NCI-H2081 treated with DMSO at 0.1 percent for 48 hours (cell line): Measurements from ENCODE around the gene VASH1.

ENCODE experiments used
- DNase-seq: peaks from one replicate; lab custom pipeline; 2025; lab: John Stamatoyannopoulos, UW

VASH1 gene

DNA sequence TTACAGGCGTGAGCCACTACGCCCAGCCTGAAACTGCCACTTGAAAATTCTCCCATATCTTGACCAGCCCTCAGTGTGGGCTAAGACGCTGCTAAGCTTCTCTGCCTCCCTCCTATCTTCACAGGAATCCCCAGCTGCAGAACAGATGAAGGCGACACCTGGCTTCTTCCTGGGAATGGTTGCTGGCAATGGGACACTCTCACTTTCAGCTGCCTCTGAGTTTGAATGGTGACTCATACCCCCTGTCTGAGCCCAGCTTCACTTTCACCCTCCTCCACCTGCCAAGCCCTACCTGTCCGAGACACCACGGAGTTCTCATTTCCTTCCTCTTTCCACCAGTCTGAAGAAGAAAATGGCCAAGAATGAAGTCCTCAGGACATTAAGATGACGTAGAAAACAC lies 18.3 kb upstream of the VASH1 start:
- no peak for DNase-seq

DNA sequence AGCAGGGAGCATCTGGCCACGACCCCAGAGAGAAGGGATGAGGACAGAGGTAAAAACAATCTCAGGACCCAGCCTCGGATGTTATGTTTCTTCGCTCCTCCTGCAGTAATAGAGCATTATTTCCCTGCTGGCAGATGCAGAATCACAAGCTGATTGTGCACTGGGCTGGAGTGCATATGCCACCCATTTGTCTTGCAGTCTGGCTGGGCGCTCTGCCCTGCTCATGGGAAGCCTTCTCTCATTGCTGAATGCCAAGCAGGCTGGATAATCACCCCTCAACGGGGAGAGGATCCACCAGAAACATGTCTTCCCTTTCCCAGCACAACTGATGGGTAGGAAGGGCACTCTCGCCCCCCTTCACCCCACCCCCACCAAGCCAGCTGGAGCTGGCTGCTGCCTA lies 8.5 kb upstream of the VASH1 start:
- DNase-seq, result no peak

GRCh38 chr14:76753541-76754198 lies 7.6 kb upstream of the VASH1 start:
- DNase-seq, result no peak

DNA sequence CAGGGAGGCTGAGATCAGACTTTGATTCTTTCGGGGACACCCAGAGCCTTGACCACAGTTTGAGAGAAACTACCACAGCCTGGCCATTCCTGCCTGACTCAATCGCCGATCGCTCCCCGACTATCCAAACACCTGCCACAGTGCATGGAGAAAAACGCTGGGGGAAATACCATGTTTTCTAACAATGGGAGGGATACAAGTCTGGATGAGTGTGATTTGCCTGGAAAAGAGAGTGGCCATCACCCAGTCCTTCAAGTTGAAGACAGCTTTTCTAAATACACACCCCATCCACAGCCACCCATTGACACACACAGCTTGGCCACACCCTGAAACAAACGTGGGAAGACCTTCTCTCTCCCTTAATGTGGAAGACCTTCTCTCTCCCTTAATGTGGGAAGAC lies 6.7 kb upstream of the VASH1 start:
- DNase-seq, result no peak

- no peak for DNase-seq
These were observed 5.5 kb upstream of the VASH1 start for GRCh38 chr14:76755610-76756370.

GRCh38 chr14:76756371-76756750 lies 4.9 kb upstream of the VASH1 start:
- DNase-seq, result no peak

DNA sequence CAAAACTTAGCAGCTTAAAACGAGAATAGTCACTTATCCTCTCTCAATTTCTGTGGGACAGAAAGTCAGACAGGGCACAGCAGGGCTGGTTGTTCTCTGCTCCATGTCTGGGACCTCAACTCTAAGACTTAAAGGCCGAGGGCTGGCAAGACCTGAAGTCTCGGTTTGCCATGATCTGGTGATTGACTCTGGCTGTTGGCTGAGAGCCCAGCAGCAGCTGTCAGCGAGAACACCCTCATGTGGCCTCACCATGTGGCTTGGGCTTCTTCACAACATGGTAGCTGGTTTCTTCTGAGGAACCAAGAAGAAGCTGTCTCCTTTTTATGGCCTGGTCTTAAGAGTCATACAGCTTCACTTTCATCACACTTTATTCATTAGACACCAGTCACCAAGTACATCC lies 1.7 kb upstream of the VASH1 start:
- DNase-seq, result no peak

DNA sequence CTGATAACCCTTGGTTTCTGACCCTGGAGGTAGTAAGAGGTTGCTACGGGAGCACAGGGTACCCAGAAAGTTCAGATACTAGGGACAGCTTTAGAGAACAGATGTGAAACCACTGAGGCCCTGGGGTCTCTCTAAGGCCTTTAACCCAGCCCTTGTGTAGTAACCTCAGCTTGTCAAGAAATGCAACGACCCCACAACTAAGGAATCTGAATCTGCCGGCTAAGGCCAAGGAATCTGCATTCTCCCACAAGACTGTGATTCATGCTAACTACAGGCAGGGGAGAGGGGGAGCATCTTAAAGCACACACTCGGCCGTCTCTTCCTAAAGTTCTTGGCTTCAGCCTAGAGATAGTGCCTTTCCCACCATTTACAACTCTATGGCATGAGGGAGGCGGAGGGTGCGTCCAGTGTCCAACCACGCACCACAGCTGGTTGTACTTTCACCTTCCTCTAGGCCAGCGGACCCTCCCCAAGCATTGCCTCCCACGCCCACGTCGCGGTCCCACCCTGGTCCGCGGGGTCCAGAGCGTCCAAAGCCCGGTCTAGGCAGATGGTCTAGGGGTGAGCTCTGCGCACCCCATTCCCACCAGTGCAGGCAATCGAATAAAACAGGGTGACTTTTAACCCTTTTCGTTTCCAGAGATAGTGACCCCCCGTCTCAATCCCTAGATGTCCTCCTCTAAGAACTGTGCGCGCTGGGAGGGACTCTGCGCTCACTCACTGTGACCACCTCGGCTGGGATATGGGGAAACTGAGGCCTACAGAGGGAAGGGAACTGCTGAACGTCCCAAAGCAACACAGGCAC lies 735 bp upstream of the VASH1 start:
- no peak for DNase-seq

DNA sequence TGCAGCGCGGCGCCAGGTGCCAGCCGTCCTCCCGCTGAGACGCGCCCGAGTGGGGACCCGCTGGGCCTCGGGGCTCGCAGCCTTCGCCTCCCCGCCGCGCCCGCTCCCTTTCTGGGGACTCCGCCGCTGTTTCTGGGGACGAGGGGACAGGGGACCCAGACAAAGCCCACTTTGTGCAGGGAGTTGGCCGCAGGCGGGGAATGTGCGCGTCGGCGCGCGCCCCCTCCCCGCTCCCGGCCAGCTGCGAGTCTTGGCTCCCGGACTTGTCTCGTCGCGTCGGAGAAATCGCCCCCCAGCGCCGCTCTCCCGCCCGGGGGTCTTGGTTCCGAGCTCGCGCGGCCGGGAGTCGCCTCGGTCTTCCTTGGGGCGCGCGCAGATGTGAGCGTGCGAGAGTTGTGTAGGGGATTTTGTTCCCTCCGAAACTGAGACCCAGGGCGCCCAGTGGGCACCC lies 717 bp downstream of the VASH1 start:
- DNase-seq, result no peak

GRCh38 chr14:76762411-76763095 lies 1.3 kb downstream of the VASH1 start:
- DNase-seq, result no peak

DNA sequence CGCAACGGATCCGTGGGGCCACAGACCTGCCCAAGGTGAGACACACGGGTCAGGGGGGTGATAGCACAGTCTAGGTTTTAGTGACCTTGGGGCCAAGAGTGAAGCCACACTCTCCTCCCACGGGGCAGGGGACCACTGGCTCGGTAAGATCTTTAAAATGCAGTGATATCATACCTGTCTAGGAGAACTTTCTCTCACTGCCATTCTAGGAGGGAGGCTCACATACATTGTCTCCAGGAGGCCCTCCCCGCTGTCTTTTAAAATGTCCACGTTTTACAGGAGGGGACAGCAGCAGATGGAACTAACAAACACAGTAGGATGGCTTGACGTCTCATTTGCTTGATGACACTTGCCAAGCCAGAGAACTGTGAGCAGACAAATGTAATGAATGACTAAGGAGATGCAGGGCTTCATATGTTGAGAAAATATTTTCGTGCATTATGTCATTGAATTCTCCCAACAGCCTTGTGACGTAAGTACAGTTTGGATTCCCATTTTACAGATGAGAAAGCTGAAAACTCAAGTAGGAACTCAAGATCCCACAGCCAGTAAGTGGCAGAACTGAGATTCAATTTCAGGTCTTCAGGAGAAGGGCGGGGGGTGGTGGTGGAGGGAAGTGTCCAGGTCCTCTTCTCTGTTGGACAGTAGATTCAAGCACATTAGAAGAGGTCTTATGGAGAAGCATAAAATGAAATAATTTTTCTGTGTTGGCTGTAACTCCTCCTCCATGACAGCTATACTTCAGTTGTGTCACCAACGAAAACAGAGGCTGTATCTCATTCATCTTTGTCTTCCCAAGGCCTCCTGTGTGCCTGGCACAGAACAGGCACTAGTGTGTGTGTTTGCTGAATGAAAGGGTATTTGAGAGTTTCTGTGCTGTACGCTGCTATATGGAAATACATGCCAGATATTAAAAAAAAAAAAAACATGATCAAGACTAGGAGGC lies 2.1 kb downstream of the VASH1 start:
- no peak for DNase-seq

- DNase-seq, result no peak
These were observed 4.2 kb downstream of the VASH1 start for GRCh38 chr14:76765461-76765931.

GRCh38 chr14:76767681-76768656 lies 6.7 kb downstream of the VASH1 start:
- DNase-seq, result no peak

DNA sequence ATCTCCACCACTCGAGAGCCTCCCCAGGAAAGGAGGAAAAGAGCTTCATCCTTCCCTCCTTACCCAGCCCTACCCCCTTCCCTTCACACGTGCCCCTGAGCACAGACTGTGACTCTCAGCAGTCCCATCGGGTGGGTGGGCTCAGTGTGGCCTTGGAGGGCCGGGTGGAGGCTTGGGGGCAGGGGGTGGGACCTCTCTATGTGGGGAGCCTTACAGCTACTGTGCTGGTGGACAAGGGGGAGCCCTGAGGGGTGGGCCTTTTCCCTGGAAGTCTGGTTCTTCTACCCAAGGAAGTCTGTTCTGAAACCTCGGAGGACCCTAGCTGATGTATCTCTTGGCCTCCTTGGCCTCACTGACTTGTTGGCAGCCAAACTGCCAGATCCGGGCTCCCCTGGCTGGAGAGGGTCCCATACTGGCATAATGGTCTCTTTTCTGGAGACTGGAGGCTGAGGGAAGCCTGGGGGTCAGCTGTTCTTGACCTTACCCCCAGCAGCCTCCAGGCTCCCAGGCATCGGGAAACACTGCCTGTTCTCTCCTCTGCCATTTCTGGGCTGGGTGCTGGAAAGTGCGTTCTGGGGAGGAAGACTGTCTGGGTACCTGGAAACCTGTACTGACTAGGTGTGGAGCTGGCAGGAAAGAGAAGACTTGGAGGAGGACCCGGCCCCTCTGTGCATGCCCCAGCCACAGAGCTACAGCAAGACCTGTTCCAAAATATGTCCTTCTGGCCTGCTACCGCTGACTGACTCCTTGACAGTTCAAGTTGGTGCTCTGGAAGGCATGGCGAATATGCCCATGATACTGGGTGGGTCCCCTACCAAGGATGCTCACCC lies 7.6 kb downstream of the VASH1 start:
- no peak for DNase-seq

- DNase-seq, result no peak
These were observed 8.5 kb downstream of the VASH1 start for GRCh38 chr14:76769636-76770292.

DNA sequence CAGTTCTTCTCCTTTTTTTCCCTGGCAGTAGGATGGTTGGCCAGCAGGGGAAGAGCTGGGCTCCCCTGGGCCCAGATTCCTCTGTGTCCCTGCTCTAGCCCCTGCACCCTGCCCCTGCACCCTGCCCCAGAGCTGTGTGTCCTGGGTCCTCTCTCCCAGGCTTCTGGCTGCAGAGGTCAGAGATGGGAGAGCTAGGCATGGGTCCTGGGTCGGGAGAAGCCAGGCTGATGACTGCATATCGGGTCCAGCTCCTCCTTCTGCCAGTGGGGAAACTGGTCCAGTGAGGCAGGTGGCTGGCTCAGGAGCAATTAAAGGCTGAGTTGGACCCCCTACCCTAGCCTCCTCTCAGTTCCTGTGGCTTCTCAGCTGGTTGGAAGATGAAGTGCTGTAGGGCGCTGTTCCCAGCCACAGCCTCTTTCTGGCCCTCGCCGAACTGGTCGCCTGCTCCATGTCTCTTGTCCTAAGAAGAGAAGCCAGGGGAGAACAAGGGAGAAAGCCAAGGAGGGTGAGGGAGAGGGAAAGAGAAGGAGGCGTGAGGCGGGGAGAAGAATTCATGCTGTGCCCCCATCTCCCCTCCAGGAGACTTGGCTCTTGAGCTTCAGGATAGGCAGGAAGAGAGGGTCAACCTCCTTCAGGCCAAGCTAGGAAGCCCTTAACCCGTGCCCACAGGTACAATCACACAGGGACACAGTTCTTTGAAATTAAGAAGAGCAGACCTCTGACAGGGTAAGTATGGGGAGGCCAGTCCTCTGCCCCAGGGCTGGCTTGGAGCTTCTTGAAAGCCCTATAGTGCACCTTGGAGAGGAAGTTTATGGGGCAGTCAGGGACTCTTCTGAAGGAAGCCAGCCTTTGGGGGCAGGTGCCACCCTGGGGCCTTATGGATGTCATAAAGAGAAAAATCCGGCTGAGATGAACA lies 9.5 kb downstream of the VASH1 start:
- no peak for DNase-seq

GRCh38 chr14:76771437-76771980 lies 10.2 kb downstream of the VASH1 start:
- no peak for DNase-seq
